GM23338 (cell line): ENCODE measurements around the gene CCDC12. TPM values are rescaled to one million over a fixed set of nuclear protein-coding genes. Genes with fewer than 3 reads are reported as not detected.

ENCODE experiments used
- ATAC-seq: fragments of 200-7000 bp; cut with Tn5 transposase; 3 replicates; pipeline ENCODE4 v1.9.1; 2020
- DNase-seq: peaks from one replicate; pipeline ENCODE4 v3.0.0-alpha.2; 2015; ENCODE audit warnings: low spot score
- H2AFZ ChIP-seq: fragments of 200-600 bp; sonication (generic); 2 replicates; pipeline ENCODE4 v1.8.0; 2016; ENCODE audit warnings: antibody characterized with exemption, mild to moderate bottlenecking, moderate library complexity
- H3F3A ChIP-seq: fragments of 200-600 bp; sonication (generic); replicated peaks from 2 replicates; pipeline ENCODE4 v1.8.0; 2017; ENCODE audit warnings: antibody characterized with exemption, mixed run types, low read depth
- H3K27ac ChIP-seq: fragments of 200-600 bp; sonication (generic); 2 replicates; pipeline ENCODE4 v1.6.1; 2016; ENCODE audit warnings: low read depth
- H3K27me3 ChIP-seq: fragments of 200-600 bp; sonication (generic); 2 replicates; pipeline ENCODE4 v1.8.0; 2016; ENCODE audit warnings: mild to moderate bottlenecking, mixed run types, moderate library complexity; ENCODE audit not compliant: insufficient read depth
- H3K36me3 ChIP-seq: fragments of 200-600 bp; sonication (generic); 2 replicates; pipeline ENCODE4 v1.8.0; 2016; ENCODE audit warnings: mild to moderate bottlenecking; ENCODE audit not compliant: insufficient read depth
- H3K4me1 ChIP-seq: fragments of 200-600 bp; sonication (generic); 2 replicates; pipeline ENCODE4 v1.8.0; 2016; ENCODE audit warnings: mild to moderate bottlenecking, moderate library complexity; ENCODE audit not compliant: insufficient read depth
- H3K4me2 ChIP-seq: fragments of 200-600 bp; sonication (generic); 2 replicates; pipeline ENCODE4 v1.7.1; 2017; ENCODE audit warnings: mixed run types
- H3K4me3 ChIP-seq: fragments of 200-600 bp; sonication (generic); 2 replicates; pipeline ENCODE4 v1.6.1; 2016; ENCODE audit warnings: mixed run types
- H3K79me2 ChIP-seq: fragments of 200-600 bp; sonication (generic); replicated peaks from 2 replicates; pipeline ENCODE4 v1.8.0; 2017; ENCODE audit warnings: mild to moderate bottlenecking; ENCODE audit not compliant: insufficient read depth
- H3K9me2 ChIP-seq: fragments of 200-600 bp; sonication (generic); 2 replicates; pipeline ENCODE4 v1.8.0; 2017; ENCODE audit not compliant: insufficient read depth
- H4K20me1 ChIP-seq: fragments of 200-600 bp; sonication (generic); replicated peaks from 2 replicates; pipeline ENCODE4 v1.8.0; 2017; ENCODE audit warnings: mild to moderate bottlenecking; ENCODE audit not compliant: insufficient read depth
- H3K27ac Mint-ChIP-seq: 2 replicates; pipeline ENCODE4 v1.8.0; 2020; ENCODE audit warnings: inconsistent platforms, mild to moderate bottlenecking, moderate library complexity, mixed read lengths
- H3K27me3 Mint-ChIP-seq: 3 replicates; pipeline ENCODE4 v1.8.0; 2022; ENCODE audit warnings: low read depth, mild to moderate bottlenecking, moderate library complexity, mixed read lengths, inconsistent platforms; ENCODE audit not compliant: insufficient read depth, poor library complexity
- H3K36me3 Mint-ChIP-seq: 3 replicates; pipeline ENCODE4 v1.8.0; 2021; ENCODE audit warnings: low read depth, mild to moderate bottlenecking, inconsistent platforms, moderate library complexity, mixed read lengths
- H3K4me1 Mint-ChIP-seq: 3 replicates; pipeline ENCODE4 v1.8.0; 2020; ENCODE audit warnings: mild to moderate bottlenecking, inconsistent platforms, mixed read lengths
- H3K4me3 Mint-ChIP-seq: 3 replicates; pipeline ENCODE4 v1.8.0; 2021; ENCODE audit warnings: moderate library complexity, mild to moderate bottlenecking, inconsistent platforms, mixed read lengths
- H3K9me3 Mint-ChIP-seq: 3 replicates; pipeline ENCODE4 v1.8.0; 2020; ENCODE audit warnings: moderate library complexity, mild to moderate bottlenecking, inconsistent platforms, mixed read lengths
- CREB1 ChIP-seq: fragments of 250-450 bp; sonication (Bioruptor Pico); IDR thresholded peaks from 2 replicates; pipeline ENCODE4 v1.5.0; 2020; ENCODE audit warnings: low read depth, mild to moderate bottlenecking, moderate library complexity
- CTCF ChIP-seq, 2 experiments: fragments of 200-600 bp in 1 of 2; sonication (generic) in 1 of 2; conservative IDR thresholded peaks; 2 replicates each; pipeline versions ENCODE4 v1.5.1 to v1.6.1; 2016 to 2017; ENCODE audit warnings: antibody characterized with exemption in 2 of 2, low read depth in 2 of 2, mild to moderate bottlenecking in 2 of 2, moderate library complexity in 1 of 2
- EZH2 ChIP-seq: fragments of 200-600 bp; sonication (generic); IDR thresholded peaks from one replicate; pipeline ENCODE4 v1.8.0; 2017; ENCODE audit warnings: antibody characterized with exemption, mild to moderate bottlenecking, low read depth; ENCODE audit not compliant: unreplicated experiment
- EZH2phosphoT487 ChIP-seq: fragments of 200-600 bp; sonication (generic); IDR thresholded peaks from one replicate; pipeline ENCODE4 v1.8.1; 2018; ENCODE audit warnings: antibody characterized with exemption; ENCODE audit not compliant: unreplicated experiment
- JUNB ChIP-seq: IDR thresholded peaks from one replicate; pipeline ENCODE4 v1.6.1; 2016; ENCODE audit warnings: antibody characterized with exemption; ENCODE audit not compliant: unreplicated experiment
- NANOG ChIP-seq: IDR thresholded peaks from 2 replicates; pipeline ENCODE4 v1.6.1; 2016; ENCODE audit warnings: antibody characterized with exemption, borderline replicate concordance
- POLR2AphosphoS5 ChIP-seq: IDR thresholded peaks from 2 replicates; pipeline ENCODE4 v1.6.1; 2016; ENCODE audit warnings: antibody characterized with exemption, low read depth
- REST ChIP-seq: IDR thresholded peaks from one replicate; pipeline ENCODE4 v1.6.1; 2018; ENCODE audit warnings: antibody characterized with exemption; ENCODE audit not compliant: unreplicated experiment
- STAT1 ChIP-seq: IDR thresholded peaks from one replicate; pipeline ENCODE4 v1.6.1; 2016; ENCODE audit warnings: antibody characterized with exemption; ENCODE audit not compliant: unreplicated experiment
- ZNF114 ChIP-seq: fragments of 250-450 bp; sonication (Bioruptor Pico); IDR thresholded peaks from 2 replicates; pipeline ENCODE4 v1.5.0; 2020; ENCODE audit warnings: mild to moderate bottlenecking, moderate library complexity
- ZNF331 ChIP-seq: fragments of 250-450 bp; sonication (Bioruptor Pico); IDR thresholded peaks from 2 replicates; pipeline ENCODE4 v1.5.0; 2020; ENCODE audit warnings: low read depth, mild to moderate bottlenecking, moderate library complexity
- polyA plus RNA-seq: library from polyadenylated mRNA; unstranded; fragments of >200 nt; fragmentation: Nextera tagmentation; extraction: Ambion mirVana; gene quantifications from 2 replicates; pipeline ENCODE4 v1.2.1, GENCODE V29; 2016
- total RNA-seq: library from RNA; depleted of rRNA; stranded (reverse); fragments of >200 nt; shearing (Covaris generic); gene quantifications from 2 replicates; pipeline ENCODE4 v1.2.3, GENCODE V29; 2014
- TF ChIP-seq, protein P1 (sequence below): fragments of 250-450 bp; sonication (Bioruptor Pico); IDR thresholded peaks from 2 replicates; pipeline ENCODE4 v1.5.0; 2020; ENCODE audit warnings: mild to moderate bottlenecking, moderate library complexity
- TF ChIP-seq, protein P2 (sequence below): IDR thresholded peaks from 2 replicates; pipeline ENCODE4 v1.6.1; 2016; ENCODE audit warnings: antibody characterized with exemption

Gene CCDC12
- total and polyA plus RNA-seq, 2 experiments from 2014 or later: 42.9 to 133 TPM

GRCh38 chr3:46957092-46957820 lies 19.3 kb downstream of the CCDC12 start:
- DNase-seq: no peak
- Histone ChIP-seq H3F3A (no peaks in the 10 kb centered on the region), H3K36me3 (no peaks in the 10 kb centered on the region), H3K79me2 (peaks cover 100% of the 10 kb centered on the region), H3K27ac (no peak overlapping the region), H3K27me3 (no peaks in the 10 kb centered on the region), H2AFZ (no peak overlapping the region), H3K4me3 (no peak overlapping the region), H4K20me1 (peaks cover 95% of the 10 kb centered on the region), H3K9me2 (no peaks in the 10 kb centered on the region), H3K4me2 (no peak overlapping the region), H3K4me1 (peaks cover 19% of the 10 kb centered on the region)
- peaks cover 3% of the 10 kb centered on the region; the same call in 2 of the 3 replicates for H3K36me3 Mint-ChIP-seq
- no peak overlapping the region for H3K27ac Mint-ChIP-seq
- H3K4me1 Mint-ChIP-seq: peaks cover 54% of the 10 kb centered on the region
- H3K9me3 Mint-ChIP-seq: no peaks in the 10 kb centered on the region
- peaks cover 6% of the 10 kb centered on the region for H3K27me3 Mint-ChIP-seq
- H3K4me3 Mint-ChIP-seq: no peak overlapping the region
- no peak for TF ChIP-seq JUNB
- no peak for TF ChIP-seq STAT1
- no peak for TF ChIP-seq ZNF331 (CRISPR knock-in tag)
- TF ChIP-seq NANOG: no peak
- no peak for TF ChIP-seq EZH2phosphoT487
- no peak for TF ChIP-seq POLR2AphosphoS5
- no peak for TF ChIP-seq CREB1 (CRISPR knock-in tag)
- TF ChIP-seq, protein P1, sequence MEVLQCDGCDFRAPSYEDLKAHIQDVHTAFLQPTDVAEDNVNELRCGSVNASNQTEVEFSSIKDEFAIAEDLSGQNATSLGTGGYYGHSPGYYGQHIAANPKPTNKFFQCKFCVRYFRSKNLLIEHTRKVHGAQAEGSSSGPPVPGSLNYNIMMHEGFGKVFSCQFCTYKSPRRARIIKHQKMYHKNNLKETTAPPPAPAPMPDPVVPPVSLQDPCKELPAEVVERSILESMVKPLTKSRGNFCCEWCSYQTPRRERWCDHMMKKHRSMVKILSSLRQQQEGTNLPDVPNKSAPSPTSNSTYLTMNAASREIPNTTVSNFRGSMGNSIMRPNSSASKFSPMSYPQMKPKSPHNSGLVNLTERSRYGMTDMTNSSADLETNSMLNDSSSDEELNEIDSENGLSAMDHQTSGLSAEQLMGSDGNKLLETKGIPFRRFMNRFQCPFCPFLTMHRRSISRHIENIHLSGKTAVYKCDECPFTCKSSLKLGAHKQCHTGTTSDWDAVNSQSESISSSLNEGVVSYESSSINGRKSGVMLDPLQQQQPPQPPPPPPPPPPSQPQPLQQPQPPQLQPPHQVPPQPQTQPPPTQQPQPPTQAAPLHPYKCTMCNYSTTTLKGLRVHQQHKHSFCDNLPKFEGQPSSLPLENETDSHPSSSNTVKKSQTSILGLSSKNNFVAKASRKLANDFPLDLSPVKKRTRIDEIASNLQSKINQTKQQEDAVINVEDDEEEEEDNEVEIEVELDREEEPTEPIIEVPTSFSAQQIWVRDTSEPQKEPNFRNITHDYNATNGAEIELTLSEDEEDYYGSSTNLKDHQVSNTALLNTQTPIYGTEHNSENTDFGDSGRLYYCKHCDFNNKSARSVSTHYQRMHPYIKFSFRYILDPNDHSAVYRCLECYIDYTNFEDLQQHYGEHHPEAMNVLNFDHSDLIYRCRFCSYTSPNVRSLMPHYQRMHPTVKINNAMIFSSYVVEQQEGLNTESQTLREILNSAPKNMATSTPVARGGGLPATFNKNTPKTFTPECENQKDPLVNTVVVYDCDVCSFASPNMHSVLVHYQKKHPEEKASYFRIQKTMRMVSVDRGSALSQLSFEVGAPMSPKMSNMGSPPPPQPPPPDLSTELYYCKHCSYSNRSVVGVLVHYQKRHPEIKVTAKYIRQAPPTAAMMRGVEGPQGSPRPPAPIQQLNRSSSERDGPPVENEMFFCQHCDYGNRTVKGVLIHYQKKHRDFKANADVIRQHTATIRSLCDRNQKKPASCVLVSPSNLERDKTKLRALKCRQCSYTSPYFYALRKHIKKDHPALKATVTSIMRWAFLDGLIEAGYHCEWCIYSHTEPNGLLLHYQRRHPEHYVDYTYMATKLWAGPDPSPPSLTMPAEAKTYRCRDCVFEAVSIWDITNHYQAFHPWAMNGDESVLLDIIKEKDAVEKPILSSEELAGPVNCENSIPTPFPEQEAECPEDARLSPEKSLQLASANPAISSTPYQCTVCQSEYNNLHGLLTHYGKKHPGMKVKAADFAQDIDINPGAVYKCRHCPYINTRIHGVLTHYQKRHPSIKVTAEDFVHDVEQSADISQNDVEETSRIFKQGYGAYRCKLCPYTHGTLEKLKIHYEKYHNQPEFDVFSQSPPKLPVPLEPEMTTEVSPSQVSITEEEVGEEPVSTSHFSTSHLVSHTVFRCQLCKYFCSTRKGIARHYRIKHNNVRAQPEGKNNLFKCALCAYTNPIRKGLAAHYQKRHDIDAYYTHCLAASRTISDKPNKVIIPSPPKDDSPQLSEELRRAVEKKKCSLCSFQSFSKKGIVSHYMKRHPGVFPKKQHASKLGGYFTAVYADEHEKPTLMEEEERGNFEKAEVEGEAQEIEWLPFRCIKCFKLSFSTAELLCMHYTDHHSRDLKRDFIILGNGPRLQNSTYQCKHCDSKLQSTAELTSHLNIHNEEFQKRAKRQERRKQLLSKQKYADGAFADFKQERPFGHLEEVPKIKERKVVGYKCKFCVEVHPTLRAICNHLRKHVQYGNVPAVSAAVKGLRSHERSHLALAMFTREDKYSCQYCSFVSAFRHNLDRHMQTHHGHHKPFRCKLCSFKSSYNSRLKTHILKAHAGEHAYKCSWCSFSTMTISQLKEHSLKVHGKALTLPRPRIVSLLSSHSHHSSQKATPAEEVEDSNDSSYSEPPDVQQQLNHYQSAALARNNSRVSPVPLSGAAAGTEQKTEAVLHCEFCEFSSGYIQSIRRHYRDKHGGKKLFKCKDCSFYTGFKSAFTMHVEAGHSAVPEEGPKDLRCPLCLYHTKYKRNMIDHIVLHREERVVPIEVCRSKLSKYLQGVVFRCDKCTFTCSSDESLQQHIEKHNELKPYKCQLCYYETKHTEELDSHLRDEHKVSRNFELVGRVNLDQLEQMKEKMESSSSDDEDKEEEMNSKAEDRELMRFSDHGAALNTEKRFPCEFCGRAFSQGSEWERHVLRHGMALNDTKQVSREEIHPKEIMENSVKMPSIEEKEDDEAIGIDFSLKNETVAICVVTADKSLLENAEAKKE (CRISPR knock-in tag): no peak
- no peak for TF ChIP-seq CTCF (conservative IDR thresholded peaks at IDR 0.05; ENCODE audit: low read depth in 2 of 2)
- no peak for TF ChIP-seq REST
- no peak for TF ChIP-seq EZH2
- TF ChIP-seq, protein P2, sequence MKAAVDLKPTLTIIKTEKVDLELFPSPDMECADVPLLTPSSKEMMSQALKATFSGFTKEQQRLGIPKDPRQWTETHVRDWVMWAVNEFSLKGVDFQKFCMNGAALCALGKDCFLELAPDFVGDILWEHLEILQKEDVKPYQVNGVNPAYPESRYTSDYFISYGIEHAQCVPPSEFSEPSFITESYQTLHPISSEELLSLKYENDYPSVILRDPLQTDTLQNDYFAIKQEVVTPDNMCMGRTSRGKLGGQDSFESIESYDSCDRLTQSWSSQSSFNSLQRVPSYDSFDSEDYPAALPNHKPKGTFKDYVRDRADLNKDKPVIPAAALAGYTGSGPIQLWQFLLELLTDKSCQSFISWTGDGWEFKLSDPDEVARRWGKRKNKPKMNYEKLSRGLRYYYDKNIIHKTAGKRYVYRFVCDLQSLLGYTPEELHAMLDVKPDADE: no peak
- TF ChIP-seq ZNF114 (CRISPR knock-in tag): no peak
- ATAC-seq: no peak
